DMS79 treated with DMSO at 0.1 percent for 48 hours (cell line): ENCODE results near the gene GRN.
A peak's percentile ranks its signal among the peaks of the same experiment; 100 is the strongest.
"Not testable (repeated sequence)": the region's sequence is repeated elsewhere in the genome, so short reads cannot be mapped to it uniquely, and the experiment has no call there.

ENCODE experiments used
- DNase-seq: peaks from one replicate; lab custom pipeline; 2025; lab: John Stamatoyannopoulos, UW

Gene GRN

GRCh38 chr17:44321246-44322120, 23.6 kb upstream of the GRN start:
- DNase-seq: no peak

- DNase-seq: no peak
Observed at GRCh38 chr17:44322236-44322895, 22.7 kb upstream of the GRN start.

- no peak for DNase-seq
Observed at GRCh38 chr17:44323359-44324091, 21.6 kb upstream of the GRN start.

GRCh38 chr17:44324092-44324570, 21.0 kb upstream of the GRN start:
- no peak for DNase-seq

- peak; percentile 81 for DNase-seq
Observed at GRCh38 chr17:44324571-44325275, 20.4 kb upstream of the GRN start, which contains the start of gene SLC25A39. Gene SLC25A39, minus strand, starts transcription at chr17:44324823. Its CDS starts 1,261 bp downstream, at chr17:44323562.

GRCh38 chr17:44326861-44327444, 18.1 kb upstream of the GRN start:
- DNase-seq: peak; percentile 87

GRCh38 chr17:44327715-44328449, 17.2 kb upstream of the GRN start:
- DNase-seq: no peak

- DNase-seq: not testable (repeated sequence)
Observed at GRCh38 chr17:44329516-44329915, 15.6 kb upstream of the GRN start.

GRCh38 chr17:44330263-44330662, 14.8 kb upstream of the GRN start:
- not testable (repeated sequence) for DNase-seq

- DNase-seq: peak; percentile 71
Observed at GRCh38 chr17:44331249-44331760, 13.8 kb upstream of the GRN start.

- DNase-seq: no peak
Observed at GRCh38 chr17:44333371-44333770, 11.7 kb upstream of the GRN start.

GRCh38 chr17:44334315-44334714, 10.8 kb upstream of the GRN start:
- DNase-seq: no peak

- peak; percentile 14 for DNase-seq
Observed at GRCh38 chr17:44334727-44335126, 10.4 kb upstream of the GRN start.

- no peak for DNase-seq
Observed at GRCh38 chr17:44335564-44335963, 9.5 kb upstream of the GRN start.

- no peak for DNase-seq
Observed at GRCh38 chr17:44335968-44336367, 9.1 kb upstream of the GRN start.

- no peak for DNase-seq
Observed at GRCh38 chr17:44338702-44339101, 6.4 kb upstream of the GRN start.

- DNase-seq: not testable (repeated sequence)
Observed at GRCh38 chr17:44340553-44340952, 4.5 kb upstream of the GRN start.

GRCh38 chr17:44343510-44344209, 1.4 kb upstream of the GRN start:
- DNase-seq: no peak

GRCh38 chr17:44345454-44346026, 438 bp downstream of the GRN start:
- DNase-seq: peak; percentile 44
